Daoy (cell line): ENCODE results near the gene DEPDC5. TPM values are rescaled to one million over a fixed set of nuclear protein-coding genes. Genes with fewer than 3 reads are reported as not detected.

ENCODE experiments used
- DNase-seq: peaks from one replicate; pipeline ENCODE4 v3.0.0-alpha.2; 2015; ENCODE audit warnings: low read depth
- total RNA-seq: library from RNA; depleted of rRNA; stranded (reverse); fragments of >200 nt; shearing (Covaris generic); gene quantifications from 2 replicates; pipeline ENCODE4 v1.2.3, GENCODE V29; 2014

DEPDC5 gene
- total RNA-seq, 1 experiment from 2014 or later, result 6.3 TPM

GRCh38 chr22:31850135-31850534 is 96.3 kb downstream of the DEPDC5 start:
- no peak for DNase-seq

GRCh38 chr22:31852691-31853421 is 99.0 kb downstream of the DEPDC5 start:
- no peak for DNase-seq

GRCh38 chr22:31853736-31854495 is 100.1 kb downstream of the DEPDC5 start:
- DNase-seq, result no peak

- no peak for DNase-seq
Observed at GRCh38 chr22:31857247-31857646, 103.4 kb downstream of the DEPDC5 start.

- DNase-seq, result no peak
Observed at GRCh38 chr22:31861226-31861840, 107.5 kb downstream of the DEPDC5 start.

DNA sequence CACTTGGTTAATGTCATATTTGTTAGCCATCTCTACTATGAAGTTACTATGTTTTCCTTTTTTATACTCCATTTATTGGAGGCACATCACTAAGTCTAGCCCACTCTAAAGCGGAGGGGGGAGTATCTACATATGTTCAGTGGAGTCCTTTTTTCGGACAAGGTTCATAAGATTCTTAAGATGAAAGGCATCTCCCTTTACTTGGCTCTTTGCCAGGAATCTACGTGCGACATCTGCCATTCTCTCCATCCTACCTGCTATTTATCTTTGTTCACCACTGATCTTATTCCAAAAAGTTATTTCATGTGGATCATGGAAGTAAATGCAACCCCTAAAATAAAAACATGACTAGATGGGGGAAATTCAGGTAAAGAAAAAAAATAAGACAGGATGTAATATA is 113.1 kb downstream of the DEPDC5 start:
- DNase-seq, result no peak

GRCh38 chr22:31867386-31868153 is 113.8 kb downstream of the DEPDC5 start:
- DNase-seq, result no peak

DNA sequence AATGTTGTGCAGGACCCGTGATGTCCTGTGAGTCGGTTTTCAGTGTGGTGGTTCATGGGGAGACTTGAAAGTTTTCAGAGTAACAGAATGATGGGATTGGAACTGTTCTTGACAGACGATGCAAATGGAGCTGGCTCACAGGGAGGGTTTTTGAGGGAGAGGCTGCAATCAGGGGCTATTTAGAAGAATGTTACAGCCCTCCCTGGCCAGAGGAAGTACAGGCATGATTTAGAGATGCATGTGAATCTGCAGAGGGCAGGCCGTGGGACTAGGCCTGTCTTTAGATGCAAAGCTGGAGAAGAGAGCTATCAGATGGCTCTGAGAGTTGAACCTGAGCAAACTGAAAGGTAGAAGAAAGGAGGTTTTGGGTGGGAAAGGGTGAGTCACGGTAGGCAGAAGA is 115.9 kb downstream of the DEPDC5 start:
- no peak for DNase-seq

DNA sequence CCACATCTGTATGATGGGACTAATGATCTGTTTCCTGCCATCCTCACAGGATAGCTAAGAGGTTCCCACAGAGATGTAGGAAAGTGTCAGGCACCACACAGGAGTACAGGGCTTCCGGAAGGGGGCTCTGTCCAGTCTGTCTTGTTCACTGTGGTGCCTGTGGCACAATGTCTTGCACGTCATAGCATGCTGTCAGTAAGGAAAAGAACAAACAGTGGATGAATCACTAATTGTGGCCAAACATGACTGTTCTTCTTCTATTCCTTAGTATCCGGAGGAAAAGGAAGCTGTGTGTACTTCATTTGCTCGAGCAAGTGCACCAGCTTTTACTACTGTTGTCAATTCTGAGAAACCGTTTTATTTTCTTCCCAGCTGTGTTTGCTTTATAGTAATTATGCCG is 117.1 kb downstream of the DEPDC5 start:
- peak; percentile 82 for DNase-seq

GRCh38 chr22:31871480-31871879 is 117.7 kb downstream of the DEPDC5 start:
- no peak for DNase-seq

DNA sequence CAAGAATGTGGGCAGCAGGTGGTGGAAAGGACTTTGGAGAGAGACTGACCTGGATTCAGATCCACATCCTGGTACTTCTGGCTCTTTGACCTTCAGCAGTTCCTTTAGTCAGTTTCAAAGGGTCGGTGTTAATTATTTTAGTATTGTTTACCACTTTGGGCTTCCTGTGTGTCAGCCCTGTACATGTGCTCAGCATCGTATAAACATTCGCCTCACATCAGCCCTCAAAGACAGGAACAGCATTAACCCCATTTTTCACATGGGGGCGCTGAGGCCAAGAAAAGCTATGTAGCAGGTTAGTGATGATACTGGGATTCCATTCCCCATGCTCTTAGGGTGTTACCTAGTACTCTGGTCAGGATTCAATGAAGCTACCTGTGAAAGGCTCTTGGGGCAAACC is 118.4 kb downstream of the DEPDC5 start:
- no peak for DNase-seq

GRCh38 chr22:31874821-31875220 is 121.0 kb downstream of the DEPDC5 start:
- DNase-seq, result no peak

DNA sequence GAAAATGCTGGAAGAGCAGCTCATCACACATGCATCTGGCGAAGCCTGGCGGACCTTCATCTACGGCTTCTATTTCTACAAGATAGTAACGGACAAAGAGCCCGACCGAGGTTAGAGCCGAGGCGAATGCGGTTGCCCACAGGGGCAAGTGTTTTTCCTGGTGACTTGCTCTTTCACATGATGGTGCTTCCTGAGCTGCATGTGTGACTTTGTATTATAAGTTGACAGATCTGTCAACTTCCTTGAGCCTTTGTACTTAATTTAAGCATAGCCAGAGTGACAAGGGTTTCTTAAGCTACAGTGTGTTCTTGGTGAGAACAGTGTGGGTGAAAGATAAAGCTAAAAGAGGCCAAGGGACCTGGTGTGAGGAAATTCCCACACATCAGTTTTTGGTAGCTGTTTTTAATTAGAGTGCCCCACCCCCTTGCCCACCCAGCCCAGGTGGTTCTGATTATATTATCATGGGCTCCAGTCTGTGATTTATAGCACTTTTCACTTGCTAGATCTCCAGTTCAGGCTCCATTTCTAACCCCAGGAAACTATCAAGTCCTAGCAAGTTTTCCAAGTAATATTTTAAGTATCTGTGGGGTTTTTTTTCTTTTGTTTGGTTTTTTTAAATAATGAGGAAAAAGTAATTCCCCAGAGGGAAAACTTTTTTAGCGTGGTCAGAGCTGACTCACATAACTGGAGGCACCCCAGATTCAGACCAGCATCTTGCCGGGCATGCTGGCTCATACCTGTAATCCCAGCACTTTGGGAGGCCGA is 122.5 kb downstream of the DEPDC5 start:
- no peak for DNase-seq

DNA sequence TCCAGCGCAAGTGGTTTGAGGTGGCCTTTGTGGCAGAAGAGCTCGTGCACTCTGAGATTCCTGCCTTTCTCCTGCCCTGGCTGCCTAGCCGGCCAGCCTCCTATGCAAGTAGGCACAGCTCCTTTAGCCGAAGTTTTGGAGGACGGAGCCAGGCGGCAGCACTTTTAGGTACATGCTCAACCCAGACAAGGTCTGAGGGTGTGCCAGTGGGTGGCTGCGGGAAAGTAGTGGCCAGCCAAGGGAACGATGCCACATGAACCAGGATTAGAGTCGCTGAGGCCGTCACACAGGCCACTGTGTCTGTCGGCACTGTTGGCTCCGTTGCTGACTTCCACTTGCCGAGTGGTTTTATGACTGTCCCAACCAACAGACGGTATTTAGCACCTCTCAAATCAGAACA is 125.8 kb downstream of the DEPDC5 start:
- no peak for DNase-seq

DNA sequence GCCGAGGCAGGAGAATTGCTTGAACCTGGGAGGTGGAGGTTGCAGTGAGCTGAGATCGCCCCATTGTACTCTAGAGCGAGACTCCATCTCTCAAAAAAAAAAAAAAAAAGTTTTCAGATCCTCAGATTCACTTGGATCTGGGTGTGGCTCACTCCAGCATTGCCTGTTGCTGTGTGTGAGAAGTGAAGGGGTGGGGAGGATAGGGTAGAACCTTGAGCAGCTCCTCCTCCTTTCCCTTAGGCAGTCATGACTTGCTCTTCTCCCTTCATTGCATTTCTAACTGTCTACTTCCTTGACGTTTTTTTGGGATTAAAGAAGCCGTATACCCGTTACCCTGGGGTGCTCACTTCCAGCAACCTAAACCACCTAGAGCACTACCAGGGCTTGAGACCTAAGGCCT is 127.4 kb downstream of the DEPDC5 start:
- no peak for DNase-seq

- DNase-seq, result no peak
Observed at GRCh38 chr22:31881865-31882264, 128.0 kb downstream of the DEPDC5 start.

DNA sequence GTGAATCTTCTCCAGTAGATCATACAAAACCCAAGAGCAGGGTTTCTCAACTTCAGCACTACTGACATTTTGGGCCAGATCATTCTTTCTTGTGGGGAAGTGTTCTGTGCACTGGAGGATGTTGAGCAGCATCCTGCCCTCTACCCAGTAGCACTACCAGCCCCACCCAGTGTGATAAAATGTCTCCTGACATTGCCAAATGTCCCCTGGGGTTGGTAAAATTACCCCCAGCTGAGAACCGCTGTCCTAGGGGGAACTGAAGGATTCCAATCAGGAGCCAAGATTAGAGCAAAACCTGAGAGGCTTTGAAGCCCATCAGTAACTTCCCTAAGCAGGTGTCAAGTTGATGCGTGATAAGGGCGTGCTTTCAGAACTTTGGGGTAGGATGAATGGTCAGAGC is 129.2 kb downstream of the DEPDC5 start:
- DNase-seq, result no peak

GRCh38 chr22:31883989-31884388 is 130.2 kb downstream of the DEPDC5 start:
- DNase-seq, result no peak

DNA sequence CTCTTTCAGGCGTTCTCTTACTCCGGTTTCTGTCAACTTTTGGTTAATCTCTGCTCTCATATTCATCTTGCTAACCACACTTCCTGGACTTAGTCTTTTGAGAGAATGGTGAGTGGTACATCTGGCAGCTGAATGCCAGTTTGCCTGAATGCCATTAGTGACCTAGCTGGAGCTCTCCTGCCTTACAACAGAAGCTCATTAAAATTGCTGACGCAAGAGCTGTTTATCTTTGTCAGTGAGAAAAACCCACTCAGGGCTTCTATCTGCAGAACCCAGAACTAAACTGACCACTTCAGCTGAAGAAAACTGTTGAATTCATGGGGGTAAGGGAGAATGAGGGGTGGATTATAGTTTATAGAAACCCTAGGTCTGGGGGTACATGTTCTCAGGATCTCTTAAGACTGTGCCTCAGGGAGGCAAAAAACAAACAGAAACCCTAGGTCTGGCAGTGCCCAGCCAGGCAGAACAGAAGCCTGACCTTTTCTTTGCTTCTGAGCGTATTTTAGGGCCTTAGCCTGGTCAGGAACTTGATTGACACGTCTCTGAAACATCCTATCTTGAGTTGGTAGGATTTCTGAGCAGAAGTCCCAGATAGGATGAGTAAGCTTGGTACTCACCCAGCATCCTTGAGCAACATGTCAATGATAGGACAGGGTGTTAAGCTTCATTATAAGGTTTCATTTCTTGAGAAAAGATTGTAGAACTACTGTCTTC is 137.7 kb downstream of the DEPDC5 start:
- DNase-seq, result peak; percentile 9

- no peak for DNase-seq
Observed at GRCh38 chr22:31892080-31892433, 138.2 kb downstream of the DEPDC5 start.

GRCh38 chr22:31893460-31893859 is 139.6 kb downstream of the DEPDC5 start:
- DNase-seq, result no peak
